HEK293 (cell line): Measurements from ENCODE around the gene DENND10.

ENCODE experiments used
- KLF9 ChIP-seq: fragments of 450-650 bp; formaldehyde crosslinking; IDR thresholded peaks from 2 replicates; pipeline ENCODE4 v1.5.1; 2016; ENCODE audit warnings: missing biosample characterization, missing genetic modification characterization, low read depth
- ZBTB1 ChIP-seq: fragments of 450-650 bp; formaldehyde crosslinking; IDR thresholded peaks from 2 replicates; pipeline ENCODE4 v1.5.1; 2016; ENCODE audit warnings: missing biosample characterization, missing genetic modification characterization
- ZFP41 ChIP-seq: fragments of 450-650 bp; formaldehyde crosslinking; IDR thresholded peaks from 2 replicates; pipeline ENCODE4 v1.5.1; 2016; ENCODE audit warnings: missing biosample characterization, missing genetic modification characterization, borderline replicate concordance
- ZNF138 ChIP-seq: fragments of 450-650 bp; formaldehyde crosslinking; IDR thresholded peaks from 2 replicates; pipeline ENCODE4 v1.5.1; 2016; ENCODE audit warnings: missing biosample characterization, missing genetic modification characterization, borderline replicate concordance
- ZNF146 ChIP-seq: fragments of 450-650 bp; formaldehyde crosslinking; IDR thresholded peaks from 2 replicates; pipeline ENCODE4 v1.5.1; 2016; ENCODE audit warnings: missing biosample characterization, missing genetic modification characterization
- ZNF221 ChIP-seq: fragments of 450-650 bp; formaldehyde crosslinking; IDR thresholded peaks from 2 replicates; pipeline ENCODE4 v1.5.1; 2017; ENCODE audit warnings: missing biosample characterization, missing genetic modification characterization, borderline replicate concordance
- ZNF621 ChIP-seq: fragments of 450-650 bp; formaldehyde crosslinking; IDR thresholded peaks from 2 replicates; pipeline ENCODE4 v1.5.1; 2017; ENCODE audit warnings: missing biosample characterization, missing genetic modification characterization
- TF ChIP-seq, protein P1 (sequence below): fragments of 450-650 bp; formaldehyde crosslinking; IDR thresholded peaks from 2 replicates; pipeline ENCODE4 v1.5.1; 2016; ENCODE audit warnings: missing biosample characterization, missing genetic modification characterization

DNA sequence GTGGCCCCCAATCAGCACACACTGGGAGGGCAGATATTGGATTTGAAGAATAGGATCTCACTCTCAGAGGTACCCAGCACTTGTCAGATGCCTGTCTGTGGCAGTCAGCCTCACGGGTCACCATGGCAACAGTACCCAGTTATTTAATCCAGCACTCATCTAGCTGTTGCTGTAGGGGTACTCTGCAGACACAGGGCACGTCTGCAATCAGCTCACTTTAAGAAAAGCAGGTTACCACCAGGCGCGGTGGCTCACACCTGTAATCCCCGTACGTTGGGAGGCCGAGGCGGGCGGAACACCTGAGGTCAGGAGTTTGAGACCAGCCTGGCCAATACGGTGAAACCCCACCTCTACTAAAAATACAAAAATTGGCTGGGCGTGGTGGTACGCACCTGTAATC is 49.7 kb downstream of the DENND10 start:
- TF ChIP-seq ZNF146 (no peak), ZNF138 (tag by site-specific recombination) (no peak), ZNF221 (tag by site-specific recombination) (no peak), ZFP41 (tag by site-specific recombination) (no peak), KLF9 (tag by site-specific recombination) (no peak), ZNF621 (no peak), ZBTB1 (tag by site-specific recombination) (no peak)
- TF ChIP-seq, protein P1, sequence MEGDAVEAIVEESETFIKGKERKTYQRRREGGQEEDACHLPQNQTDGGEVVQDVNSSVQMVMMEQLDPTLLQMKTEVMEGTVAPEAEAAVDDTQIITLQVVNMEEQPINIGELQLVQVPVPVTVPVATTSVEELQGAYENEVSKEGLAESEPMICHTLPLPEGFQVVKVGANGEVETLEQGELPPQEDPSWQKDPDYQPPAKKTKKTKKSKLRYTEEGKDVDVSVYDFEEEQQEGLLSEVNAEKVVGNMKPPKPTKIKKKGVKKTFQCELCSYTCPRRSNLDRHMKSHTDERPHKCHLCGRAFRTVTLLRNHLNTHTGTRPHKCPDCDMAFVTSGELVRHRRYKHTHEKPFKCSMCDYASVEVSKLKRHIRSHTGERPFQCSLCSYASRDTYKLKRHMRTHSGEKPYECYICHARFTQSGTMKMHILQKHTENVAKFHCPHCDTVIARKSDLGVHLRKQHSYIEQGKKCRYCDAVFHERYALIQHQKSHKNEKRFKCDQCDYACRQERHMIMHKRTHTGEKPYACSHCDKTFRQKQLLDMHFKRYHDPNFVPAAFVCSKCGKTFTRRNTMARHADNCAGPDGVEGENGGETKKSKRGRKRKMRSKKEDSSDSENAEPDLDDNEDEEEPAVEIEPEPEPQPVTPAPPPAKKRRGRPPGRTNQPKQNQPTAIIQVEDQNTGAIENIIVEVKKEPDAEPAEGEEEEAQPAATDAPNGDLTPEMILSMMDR: no peak
